Neural crest cell (in vitro differentiated cells): ENCODE measurements around the gene EGFLAM. TPM values are rescaled to one million over a fixed set of nuclear protein-coding genes. Genes with fewer than 3 reads are reported as not detected.
A peak's percentile ranks its signal among the peaks of the same experiment; 100 is the strongest.

Experiments used
- DNase-seq: peaks from one replicate; pipeline ENCODE4 v3.0.0; 2021; ENCODE audit warnings: low read depth, mixed read lengths, low spot score
- H3K27ac Mint-ChIP-seq: one replicate; pipeline ENCODE4 v1.8.0; 2021; ENCODE audit warnings: mild to moderate bottlenecking, mixed read lengths; ENCODE audit not compliant: unreplicated experiment
- H3K27me3 Mint-ChIP-seq: 2 replicates; pipeline ENCODE4 v1.8.0; 2021; ENCODE audit warnings: low read depth, mild to moderate bottlenecking, mixed read lengths
- H3K36me3 Mint-ChIP-seq: 2 replicates; pipeline ENCODE4 v1.8.0; 2021; ENCODE audit warnings: low read depth, mild to moderate bottlenecking, mixed read lengths
- H3K4me1 Mint-ChIP-seq: 2 replicates; pipeline ENCODE4 v1.8.0; 2021; ENCODE audit warnings: mixed read lengths
- H3K4me3 Mint-ChIP-seq: one replicate; pipeline ENCODE4 v1.8.0; 2021; ENCODE audit warnings: mild to moderate bottlenecking, mixed read lengths
- H3K9me3 Mint-ChIP-seq: 2 replicates; pipeline ENCODE4 v1.8.0; 2021; ENCODE audit warnings: mixed read lengths
- total RNA-seq: library from RNA; stranded (reverse); gene quantifications from 2 replicates; pipeline ENCODE4 v1.2.1, GENCODE V29; 2021
- TF ChIP-seq, protein P1 (sequence below): fragments of 200-600 bp; sonication (generic); conservative IDR thresholded peaks from 2 replicates; pipeline ENCODE4 v1.5.0; 2021; ENCODE audit warnings: antibody characterized with exemption, mild to moderate bottlenecking

Gene EGFLAM
- total RNA-seq, 1 donor from 2014 or later = 9.1 TPM

DNA sequence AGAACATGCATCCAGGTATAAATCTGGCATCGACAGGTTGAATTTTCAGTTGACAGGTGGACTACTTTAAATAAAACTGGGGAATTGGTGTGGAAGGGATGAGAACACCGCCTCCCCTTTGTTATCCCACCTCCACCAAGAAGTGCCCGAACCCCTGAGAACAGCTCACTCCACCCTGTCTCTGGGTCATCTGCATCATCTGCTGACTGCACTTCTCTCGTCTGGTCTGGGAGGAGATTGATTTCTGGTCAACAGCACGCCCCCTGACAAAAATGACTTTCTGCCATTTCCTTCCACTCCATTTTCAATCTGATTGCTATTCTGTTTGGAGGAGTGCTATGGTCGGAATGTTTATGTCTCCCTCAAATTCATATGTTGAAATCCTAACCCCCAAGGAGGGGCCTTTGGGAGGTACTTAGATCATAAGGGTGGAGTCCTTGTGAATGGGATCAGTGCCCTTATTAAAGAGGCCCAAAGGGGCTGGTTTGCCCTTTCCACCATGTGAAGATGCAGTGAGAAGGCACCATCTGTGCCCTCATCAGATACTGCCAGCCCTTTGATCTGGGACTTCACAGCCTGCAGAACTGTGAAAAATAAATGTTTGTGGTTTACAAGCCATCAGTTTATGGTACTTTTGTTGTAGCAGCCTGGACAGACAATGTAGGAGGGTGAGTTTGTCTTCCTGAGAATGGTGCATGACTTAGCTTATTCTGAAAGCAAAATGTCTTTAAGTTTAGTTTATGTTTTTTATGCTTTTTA is 145.7 kb downstream of the EGFLAM start:
- peaks cover 4% of the 10 kb centered on the region for H3K27me3 Mint-ChIP-seq
- TF ChIP-seq, protein P1, sequence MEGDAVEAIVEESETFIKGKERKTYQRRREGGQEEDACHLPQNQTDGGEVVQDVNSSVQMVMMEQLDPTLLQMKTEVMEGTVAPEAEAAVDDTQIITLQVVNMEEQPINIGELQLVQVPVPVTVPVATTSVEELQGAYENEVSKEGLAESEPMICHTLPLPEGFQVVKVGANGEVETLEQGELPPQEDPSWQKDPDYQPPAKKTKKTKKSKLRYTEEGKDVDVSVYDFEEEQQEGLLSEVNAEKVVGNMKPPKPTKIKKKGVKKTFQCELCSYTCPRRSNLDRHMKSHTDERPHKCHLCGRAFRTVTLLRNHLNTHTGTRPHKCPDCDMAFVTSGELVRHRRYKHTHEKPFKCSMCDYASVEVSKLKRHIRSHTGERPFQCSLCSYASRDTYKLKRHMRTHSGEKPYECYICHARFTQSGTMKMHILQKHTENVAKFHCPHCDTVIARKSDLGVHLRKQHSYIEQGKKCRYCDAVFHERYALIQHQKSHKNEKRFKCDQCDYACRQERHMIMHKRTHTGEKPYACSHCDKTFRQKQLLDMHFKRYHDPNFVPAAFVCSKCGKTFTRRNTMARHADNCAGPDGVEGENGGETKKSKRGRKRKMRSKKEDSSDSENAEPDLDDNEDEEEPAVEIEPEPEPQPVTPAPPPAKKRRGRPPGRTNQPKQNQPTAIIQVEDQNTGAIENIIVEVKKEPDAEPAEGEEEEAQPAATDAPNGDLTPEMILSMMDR = no peak
- no peak overlapping the region for H3K4me3 Mint-ChIP-seq
- H3K4me1 Mint-ChIP-seq = peaks cover 15% of the 10 kb centered on the region
- peaks cover 3% of the 10 kb centered on the region for H3K9me3 Mint-ChIP-seq
- H3K27ac Mint-ChIP-seq = no peak overlapping the region
- no peak for DNase-seq
- H3K36me3 Mint-ChIP-seq = peaks cover 2% of the 10 kb centered on the region

DNA sequence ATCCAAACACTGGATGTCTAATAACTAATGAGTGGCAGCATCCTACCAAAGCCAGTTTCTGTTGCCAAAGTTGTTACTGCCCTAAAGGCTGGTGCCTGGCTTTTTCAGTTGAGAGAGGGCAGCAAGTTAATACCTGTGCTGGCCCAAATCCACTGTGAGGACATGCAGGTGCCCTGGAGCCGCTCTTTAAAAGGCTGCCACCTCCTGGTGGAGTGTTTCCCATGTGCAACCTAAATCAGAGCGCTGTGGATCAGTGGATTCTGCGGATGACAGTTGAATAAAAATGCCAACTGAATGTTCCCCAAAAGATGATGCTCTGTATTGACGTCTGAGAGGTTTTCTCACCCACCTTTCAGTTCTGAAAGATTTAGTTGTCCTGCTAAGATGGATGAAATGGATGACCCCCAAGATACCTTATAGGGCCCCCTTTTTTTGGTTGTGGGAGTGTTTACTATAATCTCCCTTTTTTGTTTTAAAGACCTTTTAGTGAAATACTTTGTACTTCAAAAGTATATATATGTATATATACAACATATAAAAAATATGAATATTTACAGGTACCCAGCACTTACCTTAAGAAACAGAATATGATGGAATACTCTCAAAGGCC is 146.4 kb downstream of the EGFLAM start:
- Mint-ChIP-seq H3K4me3 (no peak overlapping the region), H3K27me3 (peaks cover 4% of the 10 kb centered on the region), H3K36me3 (peaks cover 2% of the 10 kb centered on the region), H3K9me3 (peaks cover 3% of the 10 kb centered on the region), H3K27ac (no peak overlapping the region), H3K4me1 (peaks cover 15% of the 10 kb centered on the region)
- TF ChIP-seq, protein P1 = peak; percentile 53
- no peak for DNase-seq

DNA sequence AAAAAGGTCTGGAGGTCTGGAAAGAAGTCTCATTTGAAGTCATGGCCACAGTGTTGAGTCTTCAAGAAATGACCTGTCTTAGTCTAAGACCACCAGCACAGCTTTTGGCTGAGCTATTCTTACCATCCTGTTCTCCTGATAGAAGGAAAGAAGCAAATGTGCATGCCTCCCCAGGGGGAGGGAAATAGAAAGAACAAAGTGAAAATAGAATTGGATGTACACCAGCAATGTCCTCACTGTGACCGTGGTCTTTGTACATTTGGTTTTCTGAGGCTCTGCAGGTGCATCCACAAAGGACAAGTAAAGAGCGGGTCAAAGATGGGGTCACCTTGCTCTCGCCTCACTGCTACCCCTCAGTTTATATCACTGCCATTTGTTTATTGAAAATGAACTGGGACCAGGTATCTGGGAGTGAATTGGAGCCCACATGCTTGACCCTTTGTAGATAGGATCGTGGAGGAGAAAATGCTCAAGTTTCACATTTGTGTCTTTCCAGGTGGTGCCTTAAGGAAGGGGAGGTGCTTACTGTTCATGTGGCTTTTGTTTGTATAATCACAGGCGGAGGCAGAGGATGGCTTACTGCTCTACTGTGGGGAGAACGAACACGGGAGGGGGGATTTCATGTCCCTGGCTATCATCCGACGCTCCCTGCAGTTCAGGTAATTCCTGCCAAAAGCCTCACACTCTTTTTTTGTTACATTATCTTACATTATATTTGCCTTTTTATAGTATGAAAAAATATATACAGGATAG is 150.3 kb downstream of the EGFLAM start:
- no peak for DNase-seq
- H3K9me3 Mint-ChIP-seq = no peaks in the 10 kb centered on the region
- no peak overlapping the region for H3K4me3 Mint-ChIP-seq

DNA sequence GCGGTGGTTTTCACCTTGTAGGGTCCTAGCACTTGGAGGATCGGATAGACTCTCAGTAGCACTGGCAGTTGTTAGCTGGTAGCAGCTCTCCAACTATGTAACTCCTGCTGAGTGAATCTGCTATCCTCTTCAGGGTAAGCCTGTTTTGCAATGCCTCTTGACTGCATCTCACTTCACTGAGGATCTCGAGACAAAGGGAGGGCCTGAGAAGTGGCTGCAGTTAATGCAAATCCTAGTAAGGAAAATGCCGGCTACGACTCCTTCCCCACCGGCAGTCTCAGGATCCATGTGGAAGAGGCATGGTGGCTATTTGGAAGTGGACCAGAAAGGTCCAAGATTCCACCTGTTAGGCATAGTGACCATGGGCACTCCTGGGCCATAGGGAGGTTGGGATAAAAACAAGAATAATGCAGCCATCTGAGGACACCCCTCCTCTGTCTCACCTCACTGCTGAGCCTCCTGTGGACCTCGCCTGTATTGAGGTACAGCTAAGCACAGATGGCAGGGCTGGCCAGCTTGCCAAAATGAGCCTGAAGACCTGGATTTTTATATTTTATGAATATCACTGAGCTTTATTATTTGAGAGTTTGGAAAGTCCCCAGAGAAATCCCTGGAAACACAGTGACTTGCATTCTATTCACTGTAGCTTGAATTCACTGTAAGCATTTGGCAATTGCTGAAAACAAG is 152.1 kb downstream of the EGFLAM start:
- no peaks in the 10 kb centered on the region for H3K9me3 Mint-ChIP-seq
- H3K4me3 Mint-ChIP-seq = no peak overlapping the region
- H3K27ac Mint-ChIP-seq = no peak overlapping the region
- H3K27me3 Mint-ChIP-seq = no peaks in the 10 kb centered on the region
- no peak for DNase-seq
- H3K4me1 Mint-ChIP-seq = peaks cover 15% of the 10 kb centered on the region
- no peaks in the 10 kb centered on the region for H3K36me3 Mint-ChIP-seq
- TF ChIP-seq, protein P1 = no peak

More for the DNA sequence above, 150.3 kb downstream of the EGFLAM start:
- TF ChIP-seq, protein P1 = no peak
- Mint-ChIP-seq H3K36me3 (no peaks in the 10 kb centered on the region), H3K27ac (peak overlapping the region; percentile 58), H3K27me3 (no peaks in the 10 kb centered on the region), H3K4me1 (peaks cover 15% of the 10 kb centered on the region)

DNA sequence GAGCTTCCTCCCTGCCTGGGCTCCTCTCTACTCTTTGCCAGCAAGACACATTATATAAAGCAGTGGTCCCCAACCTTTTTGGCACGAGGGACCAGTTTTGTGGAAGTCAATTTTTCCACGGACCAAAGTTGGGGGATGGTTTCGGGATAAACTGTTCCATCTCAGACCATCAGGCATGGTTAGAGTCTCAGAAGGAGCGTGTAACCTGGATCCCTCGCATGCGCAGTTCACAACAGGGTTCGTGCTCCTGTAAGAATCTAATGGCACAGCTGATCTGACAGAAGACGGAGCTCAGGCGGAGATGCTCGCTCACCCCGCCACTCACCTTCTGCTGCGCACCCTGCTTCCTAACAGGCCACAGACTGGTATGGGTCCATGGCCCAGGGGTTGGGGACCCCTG is 155.3 kb downstream of the EGFLAM start:
- Mint-ChIP-seq H3K9me3 (no peaks in the 10 kb centered on the region), H3K27me3 (no peaks in the 10 kb centered on the region), H3K4me3 (no peak overlapping the region), H3K4me1 (peaks cover under 1% of the 10 kb centered on the region), H3K36me3 (no peaks in the 10 kb centered on the region), H3K27ac (no peak overlapping the region)
- TF ChIP-seq, protein P1 = no peak
- no peak for DNase-seq
